PC-9 (cell line): Measurements from ENCODE around the gene RANBP3L.

Experiments
- CTCF ChIP-seq: fragments of 200-600 bp; sonication (generic); conservative IDR thresholded peaks from 2 replicates; pipeline ENCODE4 v1.6.1; 2017; ENCODE audit warnings: mixed run types, antibody characterized with exemption, mild to moderate bottlenecking, moderate library complexity
- EZH2 ChIP-seq: fragments of 200-600 bp; sonication (generic); IDR thresholded peaks from 2 replicates; pipeline ENCODE4 v1.8.0; 2017; ENCODE audit warnings: antibody characterized with exemption, low read depth

- TF ChIP-seq CTCF (no peak), EZH2 (no peak)
Observed at GRCh38 chr5:36239370-36240293, 62.1 kb downstream of the RANBP3L start.
